Endothelial cell of hepatic sinusoid (primary cell): ENCODE results near the gene MRTFA.
"Not testable (repeated sequence)": the region's sequence is repeated elsewhere in the genome, so short reads cannot be mapped to it uniquely, and the experiment has no call there.

ENCODE experiments used
- in situ Hi-C: cut with HindIII; loops from 2 replicates; pipeline ENCODE4 v1.10.0; 2017; ENCODE audit warnings: low sequenced_read_pairs

The MRTFA gene

DNA sequence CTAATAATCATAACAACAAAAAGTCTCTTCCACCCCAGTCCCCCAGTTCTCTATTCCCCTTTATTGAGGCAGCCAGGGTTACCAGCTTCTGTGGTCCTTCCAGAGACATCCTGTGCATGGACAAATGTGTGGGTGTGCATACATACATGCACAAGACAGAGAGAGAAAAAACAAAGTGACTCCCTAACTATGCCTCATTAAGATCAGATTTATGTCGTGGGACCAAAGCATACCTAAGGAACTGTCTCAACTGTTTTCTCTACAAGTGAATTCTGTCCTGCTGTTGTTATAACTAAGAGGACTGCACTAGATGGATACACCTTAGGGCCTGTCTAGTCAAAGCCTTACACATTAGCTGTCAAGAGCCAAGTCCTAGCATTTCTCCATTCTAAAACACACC lies 106.7 kb downstream of the MRTFA start:
- in situ Hi-C loops = loop anchor here (5.0 kb wide), 3 partner anchors 37 to 112 kb away; no protein-coding TSS in a partner anchor

GRCh38 chr22:40526960-40527359 lies 109.6 kb downstream of the MRTFA start:
- in situ Hi-C loops = loop anchor here (5.0 kb wide), 1 partner anchor 115 kb away; no protein-coding TSS in a partner anchor

GRCh38 chr22:40525250-40525884 lies 111.2 kb downstream of the MRTFA start:
- in situ Hi-C loops = loop anchor here (5.0 kb wide), 1 partner anchor 117 kb away; no protein-coding TSS in a partner anchor

- in situ Hi-C loops = loop anchor here (5.0 kb wide), 1 partner anchor 118 kb away; no protein-coding TSS in a partner anchor
These were observed 111.9 kb downstream of the MRTFA start for GRCh38 chr22:40524392-40525249.

DNA sequence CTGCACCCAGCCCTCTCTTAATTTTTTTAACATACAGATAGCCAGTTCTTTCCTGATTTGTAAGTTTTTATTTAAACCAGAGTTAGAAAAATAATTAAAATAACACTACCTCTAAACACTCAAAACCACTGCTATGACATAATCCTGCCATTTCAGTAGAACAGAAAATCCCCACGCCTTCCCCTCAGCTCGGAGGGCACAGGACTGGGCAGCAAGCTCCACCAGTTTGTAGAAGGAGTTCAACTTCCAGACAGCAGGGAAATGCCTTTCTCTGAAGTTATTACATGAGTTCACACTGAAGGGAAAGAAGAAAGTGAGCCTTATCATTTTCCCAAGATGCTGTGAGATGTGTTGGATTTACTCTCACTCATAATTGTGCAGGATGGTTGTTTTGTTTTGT lies 114.4 kb downstream of the MRTFA start:
- in situ Hi-C loops = no loop called here

GRCh38 chr22:40521046-40521445 lies 115.5 kb downstream of the MRTFA start:
- in situ Hi-C loops = no loop called here

GRCh38 chr22:40520562-40520961 lies 116.0 kb downstream of the MRTFA start:
- in situ Hi-C loops = no loop called here

DNA sequence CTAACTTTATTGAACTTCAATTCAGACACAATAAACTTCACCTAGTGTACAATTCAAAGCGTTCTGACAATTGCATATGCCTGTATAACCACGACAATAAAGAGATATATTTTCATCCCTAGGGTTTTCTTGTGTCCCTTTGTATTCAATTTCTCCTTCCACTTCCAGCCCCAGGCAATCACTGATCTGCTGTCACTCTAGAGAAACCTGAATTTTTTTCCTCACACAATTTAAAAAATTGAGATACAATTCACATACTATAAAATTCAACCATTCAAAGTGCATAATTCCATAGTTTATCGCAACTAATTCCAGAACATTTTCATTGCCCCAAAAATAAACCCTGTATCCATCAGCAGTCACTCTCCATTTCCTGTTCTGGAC lies 116.6 kb downstream of the MRTFA start:
- in situ Hi-C loops = no loop called here

GRCh38 chr22:40519284-40519947 lies 117.1 kb downstream of the MRTFA start:
- in situ Hi-C loops = no loop called here

- in situ Hi-C loops = no loop called here
These were observed 117.7 kb downstream of the MRTFA start for GRCh38 chr22:40518840-40519239.

GRCh38 chr22:40517631-40518030 lies 118.9 kb downstream of the MRTFA start:
- in situ Hi-C loops = no loop called here

- in situ Hi-C loops = no loop called here
These were observed 120.1 kb downstream of the MRTFA start for GRCh38 chr22:40516416-40516815.

- in situ Hi-C loops = no loop called here
These were observed 123.9 kb downstream of the MRTFA start for GRCh38 chr22:40512426-40513136.

GRCh38 chr22:40511604-40512003 lies 124.9 kb downstream of the MRTFA start:
- in situ Hi-C loops = no loop called here

DNA sequence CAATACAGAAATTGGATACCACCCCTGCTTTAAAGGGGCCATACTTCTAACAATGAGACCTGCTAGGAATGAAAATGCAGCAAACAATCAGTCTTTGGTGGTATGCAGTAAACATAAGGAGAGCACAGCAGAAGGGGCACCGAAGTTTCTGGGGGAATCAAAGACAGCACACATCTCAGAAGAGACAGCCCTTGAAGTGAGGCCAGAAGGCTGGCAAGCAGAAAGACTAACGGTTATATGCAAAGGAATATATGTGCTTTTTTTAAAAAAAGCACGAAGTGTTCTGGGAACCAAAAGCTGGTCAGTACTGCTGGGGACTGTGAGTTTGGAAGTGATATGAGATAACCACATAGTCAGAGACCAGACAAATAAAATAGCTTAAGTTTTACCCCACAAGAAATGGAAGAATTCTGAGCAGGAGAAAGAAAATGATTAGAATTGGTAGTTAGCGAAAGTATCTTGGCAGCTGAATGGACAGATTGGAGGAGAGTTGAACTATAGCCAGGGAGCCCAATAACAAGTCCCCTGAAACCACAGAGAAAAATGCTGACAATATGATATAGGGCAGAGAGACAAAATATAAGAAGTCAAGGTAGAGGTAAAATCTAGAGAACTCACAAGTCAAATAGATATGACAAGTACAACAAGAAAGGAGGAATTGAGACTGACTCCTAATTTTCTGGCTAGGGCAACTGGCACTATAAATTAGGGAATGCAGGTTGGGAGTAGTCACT lies 125.7 kb downstream of the MRTFA start:
- in situ Hi-C loops = no loop called here

- in situ Hi-C loops = no loop called here
These were observed 127.0 kb downstream of the MRTFA start for GRCh38 chr22:40509401-40510134.

DNA sequence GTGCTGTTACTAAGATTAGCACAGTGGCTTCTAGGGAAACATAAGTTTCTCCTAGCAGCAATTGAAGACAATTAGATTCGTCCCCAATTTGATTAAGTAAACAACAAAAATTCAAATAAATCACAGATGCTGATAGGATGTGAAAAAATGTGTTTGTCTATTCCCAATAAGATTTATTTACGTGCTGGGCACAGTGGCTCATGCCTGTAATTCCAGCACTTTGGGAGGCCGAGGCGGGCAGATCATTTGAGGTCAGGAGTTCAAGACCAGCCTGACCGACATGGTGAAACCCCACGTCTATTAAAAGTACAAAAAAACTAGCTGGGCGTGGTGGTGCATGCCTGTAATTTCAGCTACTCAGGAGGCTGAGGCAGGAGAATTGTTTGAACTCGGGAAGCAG lies 128.5 kb downstream of the MRTFA start:
- in situ Hi-C loops = not testable (repeated sequence)

- in situ Hi-C loops = no loop called here
These were observed 129.0 kb downstream of the MRTFA start for GRCh38 chr22:40507491-40507890.

DNA sequence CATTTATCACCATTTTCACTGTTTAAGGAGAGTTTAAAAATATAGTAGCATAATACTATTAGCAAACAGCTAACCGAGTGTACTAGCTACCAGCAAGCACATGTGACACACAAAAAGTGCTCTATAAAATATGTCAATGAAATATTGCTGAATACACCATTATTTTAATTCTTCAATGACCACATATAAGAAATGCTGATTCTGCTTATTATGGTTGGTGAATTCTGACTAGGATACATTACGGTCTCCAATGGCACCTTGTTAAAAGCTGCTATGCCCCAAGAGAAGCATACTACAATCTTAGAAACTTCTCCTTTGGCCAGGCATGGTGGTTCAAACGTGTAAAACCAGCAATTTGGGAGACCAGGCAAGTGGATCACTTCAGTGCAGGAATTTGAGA lies 129.8 kb downstream of the MRTFA start:
- in situ Hi-C loops = no loop called here
